Peyer's patch (tissue), 4 donors: Measurements from ENCODE around the gene ADGB. TPM values are rescaled to one million over a fixed set of nuclear protein-coding genes. Genes with fewer than 3 reads are reported as not detected.

Experiments used
- DNase-seq, 3 donors: peaks; one replicate each; pipeline ENCODE4 v3.0.0-alpha.2; 2017 to 2019
- H3K27ac ChIP-seq, 4 donors: fragments of 200-600 bp; sonication (generic); one replicate each; pipeline ENCODE4 v1.5.1; 2016 to 2019
- H3K27me3 ChIP-seq, 2 donors: fragments of 200-600 bp; sonication (generic); one replicate each; pipeline ENCODE4 v1.5.1; 2019
- H3K36me3 ChIP-seq, 3 donors: fragments of 200-600 bp; sonication (generic); one replicate each; pipeline ENCODE4 v1.5.1; 2016 to 2019
- H3K4me1 ChIP-seq, 4 donors: fragments of 200-600 bp; sonication (generic); one replicate each; pipeline ENCODE4 v1.5.1; 2016 to 2019
- H3K4me3 ChIP-seq, 4 donors: fragments of 200-600 bp; sonication (generic); 1 replicate in 3 of 4; 2 replicates in 1 of 4; pipeline ENCODE4 v1.5.1; 2016 to 2019; ENCODE audit warnings: mild to moderate bottlenecking in 1 of 4
- H3K9me3 ChIP-seq, 4 donors: fragments of 200-600 bp; sonication (generic); one replicate each; pipeline ENCODE4 v1.5.1; 2016 to 2019; ENCODE audit warnings: mild to moderate bottlenecking in 1 of 4
- POLR2A ChIP-seq, 2 donors: fragments of 450-650 bp; IDR thresholded peaks; one replicate each; pipeline ENCODE4 v1.5.1; 2017; ENCODE audit warnings: antibody characterized with exemption in 2 of 2, mild to moderate bottlenecking in 2 of 2, moderate library complexity in 2 of 2
- total RNA-seq, 4 donors: library from RNA; depleted of rRNA; stranded (reverse); fragments of >200 nt; gene quantifications; one replicate each; pipeline ENCODE4 v1.1.0, GENCODE V29; 2016
- TF ChIP-seq, protein P1 (sequence below), 6 experiments: fragments of 450-650 bp in 4 of 6; fragments of 200-600 bp in 2 of 6; sonication (generic) in 1 of 6; IDR thresholded peaks; one replicate each; pipeline ENCODE4 v1.5.1; 2017 to 2019; ENCODE audit warnings: antibody characterized with exemption in 6 of 6, mild to moderate bottlenecking in 3 of 6, moderate library complexity in 1 of 6

The ADGB gene
- total RNA-seq, 4 donors from 2014 or later, result not detected

DNA sequence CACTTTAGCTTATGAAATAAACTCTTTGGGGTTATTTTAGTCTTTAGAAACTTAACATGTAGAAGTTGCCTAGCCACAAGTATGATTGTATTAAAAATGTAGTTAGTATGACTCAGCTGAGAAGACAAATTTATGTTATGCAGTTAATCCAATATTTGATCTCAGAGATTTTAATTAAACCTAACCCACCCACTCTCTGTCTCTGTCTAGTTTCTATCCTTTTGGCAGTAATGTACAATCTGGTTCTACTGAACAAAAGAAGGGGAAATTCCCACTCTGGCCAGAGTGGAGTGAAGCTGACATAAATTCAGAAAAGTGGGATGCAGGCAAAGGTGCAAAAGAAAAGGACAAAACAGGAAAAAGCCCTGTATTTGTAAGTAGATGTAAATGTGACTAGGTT lies 36.4 kb downstream of the ADGB start:
- Histone ChIP-seq H3K4me1 (no peaks in the 10 kb centered on the region), H3K4me3 (no peak overlapping the region), H3K27ac (no peak overlapping the region), H3K27me3 (no peaks in the 10 kb centered on the region), H3K9me3 (no peaks in the 10 kb centered on the region), H3K36me3 (no peaks in the 10 kb centered on the region)
- DNase-seq, result no peak
- no peak for TF ChIP-seq POLR2A (IDR thresholded peaks at IDR 0.05)
- TF ChIP-seq, protein P1, sequence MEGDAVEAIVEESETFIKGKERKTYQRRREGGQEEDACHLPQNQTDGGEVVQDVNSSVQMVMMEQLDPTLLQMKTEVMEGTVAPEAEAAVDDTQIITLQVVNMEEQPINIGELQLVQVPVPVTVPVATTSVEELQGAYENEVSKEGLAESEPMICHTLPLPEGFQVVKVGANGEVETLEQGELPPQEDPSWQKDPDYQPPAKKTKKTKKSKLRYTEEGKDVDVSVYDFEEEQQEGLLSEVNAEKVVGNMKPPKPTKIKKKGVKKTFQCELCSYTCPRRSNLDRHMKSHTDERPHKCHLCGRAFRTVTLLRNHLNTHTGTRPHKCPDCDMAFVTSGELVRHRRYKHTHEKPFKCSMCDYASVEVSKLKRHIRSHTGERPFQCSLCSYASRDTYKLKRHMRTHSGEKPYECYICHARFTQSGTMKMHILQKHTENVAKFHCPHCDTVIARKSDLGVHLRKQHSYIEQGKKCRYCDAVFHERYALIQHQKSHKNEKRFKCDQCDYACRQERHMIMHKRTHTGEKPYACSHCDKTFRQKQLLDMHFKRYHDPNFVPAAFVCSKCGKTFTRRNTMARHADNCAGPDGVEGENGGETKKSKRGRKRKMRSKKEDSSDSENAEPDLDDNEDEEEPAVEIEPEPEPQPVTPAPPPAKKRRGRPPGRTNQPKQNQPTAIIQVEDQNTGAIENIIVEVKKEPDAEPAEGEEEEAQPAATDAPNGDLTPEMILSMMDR (IDR thresholded peaks at IDR 0.05), result no peak

DNA sequence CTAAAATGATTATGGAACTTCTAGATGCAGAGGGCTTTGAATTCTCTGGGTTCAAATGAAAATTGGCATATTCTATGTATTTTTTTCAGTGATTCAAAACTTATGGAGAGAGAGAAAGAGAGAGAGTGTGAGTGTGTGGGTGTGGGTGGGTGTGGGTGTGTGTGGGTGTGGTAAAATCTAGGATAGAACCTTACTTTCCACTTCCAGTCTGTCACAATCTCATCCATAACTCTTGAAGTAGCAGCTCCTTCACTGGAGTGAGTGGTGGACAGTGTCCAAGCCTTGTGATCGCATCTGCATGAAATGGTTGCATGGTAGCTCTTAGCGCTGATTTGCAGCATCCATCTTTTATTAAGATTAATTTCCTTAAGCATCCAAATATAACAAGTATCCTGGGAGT lies 37.7 kb downstream of the ADGB start:
- DNase-seq, result no peak
- H3K27ac ChIP-seq, result no peak overlapping the region
- H3K4me1 ChIP-seq, result no peaks in the 10 kb centered on the region
- H3K9me3 ChIP-seq, result no peaks in the 10 kb centered on the region
- no peaks in the 10 kb centered on the region for H3K27me3 ChIP-seq
- H3K4me3 ChIP-seq, result no peak overlapping the region
- no peaks in the 10 kb centered on the region for H3K36me3 ChIP-seq
- TF ChIP-seq POLR2A (IDR thresholded peaks at IDR 0.05), result no peak
- TF ChIP-seq, protein P1 (IDR thresholded peaks at IDR 0.05), result no peak

DNA sequence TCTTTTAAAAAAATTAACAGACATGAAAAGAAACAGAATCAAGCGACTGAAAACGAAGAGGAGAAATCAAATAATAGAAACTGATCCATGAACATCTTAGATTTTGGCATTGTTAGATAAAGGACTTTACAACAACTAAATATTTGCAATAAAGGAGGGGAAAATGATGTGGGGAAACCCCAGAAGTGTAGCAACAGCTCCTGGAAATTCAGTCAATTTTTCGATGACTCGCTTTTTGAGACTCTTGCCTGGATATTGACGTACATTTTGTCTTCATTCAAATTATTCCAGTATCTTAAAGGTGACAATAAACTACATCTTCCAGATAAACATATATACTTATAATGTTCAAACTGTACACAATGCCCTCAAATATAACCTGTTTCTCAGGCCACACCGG lies 44.1 kb downstream of the ADGB start:
- no peaks in the 10 kb centered on the region for H3K36me3 ChIP-seq
- TF ChIP-seq, protein P1 (IDR thresholded peaks at IDR 0.05), result no peak
- no peak for TF ChIP-seq POLR2A (IDR thresholded peaks at IDR 0.05)
- H3K4me3 ChIP-seq, result no peak overlapping the region
- no peaks in the 10 kb centered on the region for H3K27me3 ChIP-seq
- no peaks in the 10 kb centered on the region for H3K4me1 ChIP-seq
- H3K9me3 ChIP-seq, result no peaks in the 10 kb centered on the region
- H3K27ac ChIP-seq, result no peak overlapping the region
- DNase-seq, result no peak

DNA sequence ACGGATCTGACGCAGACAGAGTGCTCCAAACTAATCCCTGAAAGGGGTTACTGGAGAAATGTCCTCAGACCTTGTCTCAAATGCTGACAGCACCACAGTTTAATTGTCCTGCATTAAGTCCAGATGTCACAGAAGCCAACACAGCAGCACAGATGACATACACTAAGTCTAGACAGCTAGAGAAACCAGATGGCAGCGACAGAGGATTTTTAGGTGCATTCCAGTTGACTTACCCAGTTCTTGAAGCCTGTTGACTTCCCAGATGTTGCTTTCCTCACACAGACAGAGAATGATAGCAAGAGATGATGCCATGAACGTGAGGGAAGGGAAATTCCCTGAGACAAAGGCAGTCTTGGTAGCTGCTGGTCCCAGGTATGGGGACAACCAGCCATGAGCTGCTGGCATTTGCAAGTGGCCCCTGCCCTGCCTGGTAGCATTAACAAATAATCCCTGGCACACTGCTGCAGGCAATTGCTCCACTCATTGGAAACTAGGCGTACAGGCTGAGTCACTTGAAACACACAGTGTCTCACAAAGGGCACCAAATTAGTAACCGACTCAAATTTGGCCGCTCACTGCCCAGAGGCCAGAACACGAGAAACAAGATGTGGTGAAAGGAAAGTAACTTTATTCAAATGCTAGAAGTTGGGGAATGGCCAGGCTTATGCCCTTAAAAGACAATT lies 52.2 kb downstream of the ADGB start:
- no peak for TF ChIP-seq POLR2A (IDR thresholded peaks at IDR 0.05)
- TF ChIP-seq, protein P1 (IDR thresholded peaks at IDR 0.05), result no peak
- Histone ChIP-seq H3K9me3 (no peaks in the 10 kb centered on the region), H3K4me3 (no peak overlapping the region), H3K4me1 (no peaks in the 10 kb centered on the region), H3K36me3 (no peaks in the 10 kb centered on the region), H3K27ac (no peak overlapping the region), H3K27me3 (no peaks in the 10 kb centered on the region)
- no peak for DNase-seq

DNA sequence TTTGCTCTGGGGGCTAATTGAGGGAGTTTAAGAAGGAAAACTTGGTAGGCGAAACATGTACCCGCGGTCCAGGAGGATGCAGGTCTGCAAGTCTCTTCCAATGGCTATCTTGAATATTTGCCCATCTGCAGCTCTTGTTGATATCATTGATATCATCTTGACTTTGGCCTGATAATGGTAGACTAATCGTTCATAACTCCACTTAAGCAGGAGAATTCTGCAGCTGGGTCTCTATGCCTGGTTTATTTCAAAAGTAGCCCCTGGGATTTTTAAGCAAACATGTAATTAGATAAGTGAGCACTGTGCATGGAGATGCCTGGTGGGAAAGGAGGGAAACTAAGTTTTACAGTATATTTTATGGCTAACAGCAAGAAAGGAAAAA lies 52.7 kb downstream of the ADGB start:
- Histone ChIP-seq H3K4me1 (no peaks in the 10 kb centered on the region), H3K9me3 (no peaks in the 10 kb centered on the region), H3K4me3 (no peak overlapping the region), H3K27me3 (no peaks in the 10 kb centered on the region), H3K36me3 (no peaks in the 10 kb centered on the region), H3K27ac (no peak overlapping the region)
- DNase-seq, result no peak
- TF ChIP-seq, protein P1 (IDR thresholded peaks at IDR 0.05), result no peak
- TF ChIP-seq POLR2A (IDR thresholded peaks at IDR 0.05), result no peak

DNA sequence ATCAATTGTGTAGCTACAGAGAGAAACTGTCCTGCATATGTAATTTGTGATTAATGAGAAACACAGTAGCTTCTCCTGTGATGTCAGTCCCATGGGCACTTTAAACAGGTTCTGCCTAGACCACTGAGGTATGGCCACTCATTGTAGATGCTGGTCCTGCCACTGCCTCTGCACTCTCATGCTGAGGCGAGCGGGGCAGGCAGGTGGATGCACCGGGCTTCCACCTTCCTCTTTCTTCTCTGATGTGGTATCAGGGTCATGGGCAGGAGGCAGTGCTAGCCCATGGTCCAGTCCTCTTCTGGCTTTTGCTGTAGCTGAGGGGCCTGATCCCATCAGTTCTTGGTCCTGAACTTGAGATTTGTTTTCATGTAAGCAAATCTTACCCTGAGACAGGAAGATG lies 58.7 kb downstream of the ADGB start:
- Histone ChIP-seq H3K27ac (no peak overlapping the region), H3K4me3 (no peak overlapping the region), H3K4me1 (no peaks in the 10 kb centered on the region), H3K27me3 (no peaks in the 10 kb centered on the region), H3K36me3 (no peaks in the 10 kb centered on the region), H3K9me3 (no peaks in the 10 kb centered on the region)
- TF ChIP-seq, protein P1 (IDR thresholded peaks at IDR 0.05), result no peak
- no peak for TF ChIP-seq POLR2A (IDR thresholded peaks at IDR 0.05)
- DNase-seq, result no peak
